TTC549 (cell line): ENCODE results near the gene PTPMT1.

Source experiments
- FAIRE-seq: peaks from 2 replicates; lab custom pipeline; 2012; peaks lifted over from hg19 to GRCh38; lab: Jason Lieb, UNC

The PTPMT1 gene

DNA sequence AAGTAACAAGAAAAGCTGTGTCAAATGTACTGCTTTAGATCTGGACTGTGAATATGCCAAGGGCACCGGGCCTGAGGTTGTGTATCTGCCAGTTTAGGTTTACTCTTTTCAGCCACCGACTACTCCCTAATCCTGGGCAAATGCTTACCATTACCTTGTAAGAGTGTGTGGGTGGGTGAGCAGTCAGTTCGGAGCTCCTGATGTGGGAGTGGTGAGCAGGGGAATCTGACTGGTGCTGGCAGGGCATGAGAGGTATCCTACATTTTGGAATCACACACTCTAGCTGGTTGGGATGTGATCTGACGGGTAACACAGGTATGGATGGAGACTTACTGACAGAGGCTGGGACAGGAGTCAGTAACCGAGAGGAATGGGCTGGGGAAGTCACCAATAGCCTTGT is 18.4 kb downstream of the PTPMT1 start:
- no peak for FAIRE-seq

GRCh38 chr11:47586098-47586855 is 20.9 kb downstream of the PTPMT1 start, which contains the start of gene FAM180B:
FAM180B (plus strand) TSS chr11:47586678; CDS start chr11:47586769, 91 bp downstream.
- FAIRE-seq = no peak

GRCh38 chr11:47587039-47587716 is 21.8 kb downstream of the PTPMT1 start:
- no peak for FAIRE-seq

DNA sequence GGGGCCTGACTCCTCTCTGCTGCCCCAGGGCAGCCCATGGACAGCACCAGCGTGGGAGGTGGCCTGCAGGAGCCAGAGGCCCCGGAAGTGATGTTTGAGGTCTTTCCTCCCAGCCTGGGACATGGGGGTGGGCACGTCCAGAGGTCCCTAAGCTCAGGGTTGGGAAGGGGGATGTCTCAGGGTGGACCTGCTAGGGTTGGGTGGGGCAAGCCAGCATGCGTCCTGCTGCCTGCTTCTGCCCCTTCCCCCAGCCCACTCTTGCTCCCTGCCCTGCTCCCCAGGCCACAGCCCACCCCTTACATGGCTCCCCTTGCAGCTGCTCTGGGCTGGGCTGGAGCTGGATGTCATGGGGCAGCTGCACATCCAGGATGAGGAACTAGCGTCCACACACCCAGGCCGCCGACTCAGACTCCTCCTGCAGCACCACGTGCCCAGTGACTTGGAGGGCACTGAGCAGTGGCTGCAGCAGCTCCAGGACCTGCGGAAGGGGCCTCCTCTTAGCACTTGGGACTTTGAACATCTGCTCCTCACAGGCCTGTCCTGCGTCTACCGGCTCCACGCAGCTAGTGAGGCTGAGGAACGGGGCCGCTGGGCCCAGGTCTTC is 22.4 kb downstream of the PTPMT1 start:
- FAIRE-seq = no peak

- no peak for FAIRE-seq
These were observed 23.7 kb downstream of the PTPMT1 start for GRCh38 chr11:47589118-47589517.

DNA sequence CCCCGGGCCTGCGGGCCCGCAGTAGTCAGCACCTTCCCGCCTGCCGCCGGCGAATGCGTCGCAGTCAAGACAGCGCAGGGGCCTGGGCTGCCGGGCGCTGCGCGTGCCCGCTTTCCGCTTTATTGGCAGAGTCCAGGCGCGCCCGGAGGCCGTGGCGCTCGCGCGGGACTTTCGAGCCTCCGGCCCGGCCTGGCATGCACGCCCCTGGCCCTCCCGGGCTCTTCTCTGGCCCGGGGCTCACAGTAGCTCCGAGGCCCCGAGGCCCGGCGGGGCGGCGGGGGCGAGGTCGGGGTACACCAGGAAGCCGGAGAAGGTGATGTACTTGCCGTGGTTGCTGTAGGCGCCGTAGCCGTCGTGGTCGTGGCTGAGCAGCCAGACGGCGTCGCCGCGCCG is 24.2 kb downstream of the PTPMT1 start:
- no peak for FAIRE-seq

- no peak for FAIRE-seq
These were observed 24.8 kb downstream of the PTPMT1 start for GRCh38 chr11:47589977-47590861.

- FAIRE-seq = no peak
These were observed 26.4 kb downstream of the PTPMT1 start for GRCh38 chr11:47591764-47592163.

DNA sequence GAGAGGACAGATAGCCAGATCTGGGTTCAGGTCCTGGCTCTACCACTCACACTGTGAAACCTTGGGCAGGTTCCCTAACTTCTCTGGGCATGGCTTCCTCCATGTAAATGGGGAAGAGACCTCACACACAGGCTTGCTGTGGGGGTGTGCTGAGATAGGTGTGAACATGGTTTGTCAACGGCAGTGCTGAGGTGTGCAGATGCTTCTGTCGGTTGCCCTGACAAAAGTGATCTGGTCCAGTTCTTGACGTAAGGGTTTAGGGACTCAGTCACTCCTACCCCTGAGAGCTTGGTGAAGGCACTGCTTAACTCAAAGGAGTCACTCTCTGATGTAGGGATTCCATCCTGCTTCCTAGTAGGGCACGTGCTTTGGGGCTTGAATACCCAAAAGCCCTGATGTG is 26.9 kb downstream of the PTPMT1 start:
- FAIRE-seq = no peak

DNA sequence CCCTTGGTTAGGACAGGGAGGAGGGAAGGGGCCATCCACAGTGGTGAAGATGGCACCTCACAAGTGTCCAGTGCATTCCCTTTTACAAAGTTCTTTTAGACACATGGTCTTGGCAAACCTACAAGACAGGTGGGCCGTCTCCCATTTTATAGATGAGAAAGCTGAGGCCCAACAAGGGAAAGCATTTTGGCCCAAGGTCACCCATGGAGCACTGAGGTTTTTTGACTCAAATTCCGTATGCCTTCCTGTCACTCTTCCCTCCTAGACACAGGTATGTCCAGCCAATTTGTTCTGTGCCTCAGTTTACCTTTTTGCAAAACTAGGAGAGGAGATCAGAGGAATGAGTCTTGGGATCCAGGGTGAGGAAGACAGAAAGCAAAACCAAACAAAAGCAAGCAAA is 27.6 kb downstream of the PTPMT1 start:
- no peak for FAIRE-seq

DNA sequence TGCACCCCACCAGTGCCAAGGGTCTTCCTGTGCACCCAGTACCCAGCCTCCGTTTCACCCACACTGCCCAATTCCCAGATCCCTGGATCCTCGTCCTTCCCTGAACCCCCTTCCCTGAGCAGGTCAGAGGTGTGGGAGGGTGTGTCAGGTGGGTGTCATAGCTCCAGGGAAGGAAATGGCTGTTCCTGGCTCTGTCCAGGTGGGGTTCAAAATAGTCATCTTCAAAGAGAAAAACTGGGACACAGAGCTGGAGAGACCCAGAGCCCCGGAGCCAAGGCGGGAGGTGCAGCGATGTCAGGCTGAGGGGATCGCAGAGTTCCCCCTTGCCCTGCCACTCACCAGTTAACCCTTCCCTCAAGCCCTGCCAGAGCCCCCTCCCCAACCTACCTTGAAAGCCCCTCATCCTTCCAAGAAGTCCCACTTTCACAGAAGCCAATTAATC is 28.1 kb downstream of the PTPMT1 start:
- no peak for FAIRE-seq

DNA sequence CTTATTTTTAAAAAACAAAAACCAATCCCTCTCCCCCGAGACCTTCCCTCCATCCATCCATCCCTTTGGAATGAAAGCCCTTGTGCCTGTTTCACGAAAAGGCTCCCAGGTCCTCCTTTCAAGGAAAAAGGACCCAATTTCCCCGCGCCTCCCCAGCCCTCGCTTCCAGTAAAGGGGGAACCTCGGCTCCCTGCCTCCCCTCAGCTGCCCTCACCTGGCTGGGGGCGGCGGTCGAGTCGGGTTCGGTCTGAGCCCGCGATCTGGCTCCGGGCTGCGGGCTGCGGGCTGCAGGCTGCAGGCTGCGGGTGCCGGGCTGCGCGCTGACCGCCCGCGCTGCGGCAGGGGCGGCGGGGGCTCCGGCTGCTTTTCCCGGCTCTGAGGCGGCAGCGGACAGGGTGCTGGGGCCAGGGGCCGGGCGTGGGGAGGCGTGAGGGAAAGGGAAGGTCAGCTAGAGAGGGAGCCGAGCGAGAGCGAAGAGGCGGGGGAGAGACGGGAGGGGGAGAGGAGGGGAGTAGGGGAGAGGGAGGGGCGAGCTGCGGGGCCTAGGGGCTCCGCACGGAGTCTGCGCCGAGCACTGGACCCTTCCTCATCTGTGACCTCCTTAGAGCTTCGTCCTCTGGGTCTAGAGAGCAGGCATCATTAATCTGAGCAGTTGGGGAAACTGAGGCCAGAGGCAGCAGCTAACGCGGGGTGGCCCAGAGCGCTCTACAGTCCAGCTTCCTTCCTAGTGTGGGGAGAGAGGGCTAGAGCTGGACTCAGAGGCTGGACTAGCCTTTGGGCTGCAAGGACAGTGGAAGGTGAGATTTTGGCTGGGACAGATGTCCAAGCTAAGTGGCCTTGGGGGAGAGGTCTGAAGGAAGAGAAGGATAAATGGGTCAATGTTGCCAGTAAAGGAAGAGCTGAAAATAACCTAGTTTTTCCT is 28.8 kb downstream of the PTPMT1 start, which contains the start of gene C1QTNF4:
TSS of gene C1QTNF4 (minus strand) at position 478 of the 922 bp plus-strand sequence. CDS start 3,601 bp downstream, outside the sequence.
- FAIRE-seq = no peak

- no peak for FAIRE-seq
These were observed 29.6 kb downstream of the PTPMT1 start for GRCh38 chr11:47595029-47595428.

DNA sequence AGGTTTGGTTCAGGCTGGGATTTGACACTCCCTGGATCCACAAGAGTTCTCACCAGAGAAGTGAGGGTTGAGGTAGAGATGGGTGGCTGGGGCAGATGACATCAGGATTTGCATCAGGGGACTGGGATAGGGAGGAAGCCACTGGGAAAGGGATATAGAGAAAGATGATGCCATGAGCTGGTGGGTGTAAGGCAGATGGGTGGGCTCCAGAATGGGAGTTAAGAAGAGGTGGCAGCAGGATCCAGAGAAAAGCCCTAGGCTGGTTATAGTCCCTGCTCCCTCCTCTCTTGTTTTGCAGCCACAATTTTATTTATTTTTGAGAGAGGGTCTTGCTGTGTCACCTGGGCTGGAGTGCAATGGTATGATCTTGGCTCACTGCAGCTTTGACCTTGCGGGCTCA is 30.6 kb downstream of the PTPMT1 start:
- FAIRE-seq = no peak

- no peak for FAIRE-seq
These were observed 34.5 kb downstream of the PTPMT1 start for GRCh38 chr11:47599902-47600301.

GRCh38 chr11:47603295-47603694 is 37.9 kb downstream of the PTPMT1 start:
- no peak for FAIRE-seq

GRCh38 chr11:47605921-47606320 is 40.5 kb downstream of the PTPMT1 start:
- no peak for FAIRE-seq

DNA sequence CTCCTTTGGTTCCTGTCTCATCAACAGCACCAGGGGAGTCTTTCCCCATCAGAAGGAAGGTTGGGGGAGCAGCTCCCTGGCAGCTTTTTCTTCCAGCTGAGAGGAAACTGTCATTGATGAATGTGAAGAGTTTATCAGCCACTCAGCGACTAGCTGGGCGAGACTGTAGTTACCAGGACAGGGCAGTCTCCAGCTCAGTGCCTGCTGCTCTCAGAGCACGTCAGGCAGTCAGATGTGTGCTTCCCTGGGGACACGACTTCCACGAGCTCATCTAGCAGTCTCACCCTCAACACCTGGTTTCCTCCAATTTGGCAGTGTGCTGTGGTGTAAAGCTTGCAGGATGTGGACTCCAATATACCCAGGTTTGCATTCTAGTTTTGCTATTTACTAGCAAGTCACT is 41.3 kb downstream of the PTPMT1 start:
- no peak for FAIRE-seq

GRCh38 chr11:47607380-47607779 is 42.0 kb downstream of the PTPMT1 start:
- no peak for FAIRE-seq

- FAIRE-seq = no peak
These were observed 44.3 kb downstream of the PTPMT1 start for GRCh38 chr11:47609675-47610074.

GRCh38 chr11:47611348-47611794 is 46.0 kb downstream of the PTPMT1 start:
- no peak for FAIRE-seq
